ENCODE measurements around the gene ABCG4. TPM values are rescaled to one million over a fixed set of nuclear protein-coding genes. Genes with fewer than 3 reads are reported as not detected.

ABCG4 gene
- total and polyA plus RNA-seq, 2 of the 8 experiments (the other 6 are each of a cell fraction or from before 2014, with no cell fraction given): 1.8 to 2.3 TPM

DNA sequence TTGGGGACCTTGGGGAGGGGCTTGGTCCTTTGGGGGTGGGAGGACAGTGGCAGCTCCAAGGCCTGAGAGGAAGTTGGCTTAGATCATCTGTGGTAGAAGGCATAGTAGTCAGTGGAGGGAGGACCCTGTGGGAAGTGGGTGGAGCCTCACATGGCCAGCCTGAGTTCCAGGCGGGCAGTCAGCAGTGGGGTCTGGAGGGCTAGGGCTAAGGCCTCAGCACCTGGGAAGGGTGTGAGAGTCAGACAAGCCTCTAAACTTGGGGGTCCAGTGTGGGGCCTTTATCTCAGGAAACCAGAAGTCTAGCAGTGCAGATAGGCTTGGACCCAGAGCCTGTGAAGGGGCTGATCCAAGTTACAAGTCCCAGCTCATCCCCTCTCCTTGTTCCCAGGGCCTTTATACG is 23.7 kb downstream of the ABCG4 start:
- H2BK12ac ChIP-seq (ENCODE audit: low read depth, low read length): no peak overlapping the region
- peaks cover 7% of the 10 kb centered on the region; the same call in 1 of the 2 replicates for H3K23me2 ChIP-seq (ENCODE audit: low read depth, low read length)
- DNase-seq (ENCODE audit: low read depth in 1 of 2, low spot score in 2 of 2) (no peak), FAIRE-seq (no peak)
- H3K79me1 ChIP-seq (ENCODE audit: low read depth, low read length): no peaks in the 10 kb centered on the region
- 95% methylated on average over 2 of the region's 2 CpGs; no CpG with 5 or more reads in 1 of the 2 experiments for WGBS, 2 experiments (ENCODE audit: extremely low coverage in 1 of 2, insufficient coverage in 1 of 2, insufficient read length in 1 of 2, insufficient replicate concordance in 2 of 2, low coverage in 1 of 2, low lambda C conversion rate in 2 of 2, missing lambda C conversion rate in 1 of 2)
- H3K18ac ChIP-seq (ENCODE audit: extremely low read depth, low read length): no peak overlapping the region; the same call in 1 of the 2 replicates
- H3K4me2 ChIP-seq (ENCODE audit: insufficient read depth in 1 of 2, low read depth in 2 of 2, low read length in 2 of 2): no peak overlapping the region
- no peak overlapping the region for H4K5ac ChIP-seq (ENCODE audit: insufficient read length, low read depth, low read length)
- H3K14ac ChIP-seq (ENCODE audit: insufficient read length): no peak overlapping the region
- H3K56ac ChIP-seq (replicated peaks; ENCODE audit: insufficient read length, low read depth, low read length): no peak overlapping the region
- H2BK15ac ChIP-seq (ENCODE audit: low read length): no peak overlapping the region
- no peaks in the 10 kb centered on the region for H4K20me1 ChIP-seq (replicated peaks in 1 of 2; ENCODE audit: control insufficient read depth in 1 of 2, insufficient read depth in 2 of 2, low read length in 2 of 2)
- no peak overlapping the region for H2BK120ac ChIP-seq (replicated peaks; ENCODE audit: low read depth, low read length)
- no peak overlapping the region for H3K23ac ChIP-seq (ENCODE audit: insufficient read length)
- H2BK20ac ChIP-seq (ENCODE audit: low read length): no peak overlapping the region
- H3K9ac ChIP-seq (replicated peaks in 1 of 4; ENCODE audit: extremely low read depth in 1 of 4, low read depth in 3 of 4, low read length in 3 of 4): no peak overlapping the region
- H3K36me3 ChIP-seq (ENCODE audit: control insufficient read depth in 2 of 4, insufficient read depth in 4 of 4, low read length in 3 of 4): no peaks in the 10 kb centered on the region; a peak in 1 of 8 replicates
- no peaks in the 10 kb centered on the region for H3K27me3 ChIP-seq (replicated peaks in 1 of 4; ENCODE audit: control insufficient read depth in 3 of 4, extremely low read depth in 1 of 4, insufficient read depth in 3 of 4, low read length in 3 of 4)
- no peak overlapping the region for H3K4ac ChIP-seq (replicated peaks; ENCODE audit: insufficient read length, low read depth, low read length)
- ChIA-PET CTCF (ENCODE audit: partially characterized antibody) (interaction anchor here (1.0 to 24.3 kb wide), 5 partner anchors 22 to 50 kb away, joined by 3 to 389 read pairs (median 6); partner anchors contain the start of gene ABCG4), POLR2A (ENCODE audit: partially characterized antibody) (interaction anchor here (1.2 to 3.8 kb wide), 5 partner anchors 9 to 78 kb away, joined by 4 to 14 read pairs (median 5); a partner anchor contains a TSS)
- H3K4me1 ChIP-seq (replicated peaks in 1 of 4; ENCODE audit: control insufficient read depth in 3 of 4, insufficient read depth in 4 of 4, low read length in 3 of 4): no peaks in the 10 kb centered on the region; a peak in 2 of 7 replicates
- no peak overlapping the region; the same call in 1 of the 2 replicates for H2BK5ac ChIP-seq (ENCODE audit: low read depth, low read length)
- H4K8ac ChIP-seq (ENCODE audit: extremely low read depth, insufficient read depth, low read length): no peak overlapping the region
- no peak overlapping the region for H3K27ac ChIP-seq (ENCODE audit: low read depth, low read length)
- no peak overlapping the region for H4K91ac ChIP-seq (replicated peaks; ENCODE audit: insufficient read length, low read length)
- no peak overlapping the region for H2AK5ac ChIP-seq (ENCODE audit: low read depth, low read length)
- no peak overlapping the region for H3K4me3 ChIP-seq (ENCODE audit: extremely low read depth in 1 of 4, insufficient read depth in 2 of 4, low read depth in 3 of 4, low read length in 4 of 4)
- no peaks in the 10 kb centered on the region for H3K9me3 ChIP-seq (ENCODE audit: insufficient read depth in 2 of 2, low read depth in 1 of 2, low read length in 1 of 2)
- H2AFZ ChIP-seq (ENCODE audit: low read length): no peak overlapping the region
- H3K79me2 ChIP-seq (ENCODE audit: control insufficient read depth in 1 of 2, insufficient read depth in 2 of 2, low read length in 2 of 2): no peaks in the 10 kb centered on the region
- no peak for TF ChIP-seq CBX8 (IDR thresholded peaks at IDR 0.05; ENCODE audit: borderline replicate concordance, low read depth, low read length)
- no peak for TF ChIP-seq SIX5 (IDR thresholded peaks at IDR 0.05; ENCODE audit: low read depth, low read length)
- no peak for TF ChIP-seq GABPA (IDR thresholded peaks at IDR 0.05; ENCODE audit: borderline replicate concordance, insufficient read depth, low read length)
- TF ChIP-seq EGR1 (IDR thresholded peaks at IDR 0.05; ENCODE audit: borderline replicate concordance, low read depth, low read length): no peak
- TF ChIP-seq ZNF274 (IDR thresholded peaks at IDR 0.05; ENCODE audit: borderline replicate concordance, extremely low read depth, low read length): no peak
- no peak for TF ChIP-seq RAD21 (IDR thresholded peaks at IDR 0.05 in 1 of 2, conservative IDR thresholded peaks at IDR 0.05 in 1 of 2; ENCODE audit: low read depth in 2 of 2, low read length in 2 of 2)
- no peak for TF ChIP-seq POLR2A (IDR thresholded peaks at IDR 0.05; ENCODE audit: control extremely low read depth in 1 of 2, low read depth in 2 of 2, low read length in 2 of 2)
- no peak for TF ChIP-seq HDAC6 (IDR thresholded peaks at IDR 0.05; ENCODE audit: low read depth, low read length)
- no peak for TF ChIP-seq CREB1 (IDR thresholded peaks at IDR 0.05)
- TF ChIP-seq CHD2 (IDR thresholded peaks at IDR 0.05; ENCODE audit: low read length): no peak
- TF ChIP-seq POU5F1 (IDR thresholded peaks at IDR 0.05; ENCODE audit: low read depth, low read length): no peak
- no peak for TF ChIP-seq FOSL1 (IDR thresholded peaks at IDR 0.05; ENCODE audit: insufficient read depth, low read depth, low read length)
- no peak for TF ChIP-seq JUND (IDR thresholded peaks at IDR 0.05; ENCODE audit: low read length)
- no peak for TF ChIP-seq NANOG (IDR thresholded peaks at IDR 0.05; ENCODE audit: insufficient read depth, low read depth, low read length, poor library complexity, severe bottlenecking)
- TF ChIP-seq MAFK (IDR thresholded peaks at IDR 0.05; ENCODE audit: low read depth, low read length): no peak

All from H1 (cell line).